SK-MEL-5 (cell line): ENCODE results near the gene KDSR. TPM values are rescaled to one million over a fixed set of nuclear protein-coding genes. Genes with fewer than 3 reads are reported as not detected.

Source experiments
- DNase-seq: peaks from one replicate; pipeline ENCODE4 v3.0.0-alpha.2; 2016; ENCODE audit warnings: low read depth, low spot score
- in situ Hi-C: cut with HindIII; loops from 2 replicates; pipeline ENCODE4 v1.10.0; 2016; ENCODE audit warnings: low sequenced_read_pairs, high pct_unique_total_duplicates, low pct_unique_long_range_greater_than_20kb
- total RNA-seq: library from RNA; depleted of rRNA; stranded (reverse); fragments of >200 nt; shearing (Covaris generic); gene quantifications from 2 replicates; pipeline ENCODE4 v1.2.3, GENCODE V29; 2014; rRNA removed

Gene KDSR
- total RNA-seq, 1 experiment from 2014 or later, result 27.6 TPM

DNA sequence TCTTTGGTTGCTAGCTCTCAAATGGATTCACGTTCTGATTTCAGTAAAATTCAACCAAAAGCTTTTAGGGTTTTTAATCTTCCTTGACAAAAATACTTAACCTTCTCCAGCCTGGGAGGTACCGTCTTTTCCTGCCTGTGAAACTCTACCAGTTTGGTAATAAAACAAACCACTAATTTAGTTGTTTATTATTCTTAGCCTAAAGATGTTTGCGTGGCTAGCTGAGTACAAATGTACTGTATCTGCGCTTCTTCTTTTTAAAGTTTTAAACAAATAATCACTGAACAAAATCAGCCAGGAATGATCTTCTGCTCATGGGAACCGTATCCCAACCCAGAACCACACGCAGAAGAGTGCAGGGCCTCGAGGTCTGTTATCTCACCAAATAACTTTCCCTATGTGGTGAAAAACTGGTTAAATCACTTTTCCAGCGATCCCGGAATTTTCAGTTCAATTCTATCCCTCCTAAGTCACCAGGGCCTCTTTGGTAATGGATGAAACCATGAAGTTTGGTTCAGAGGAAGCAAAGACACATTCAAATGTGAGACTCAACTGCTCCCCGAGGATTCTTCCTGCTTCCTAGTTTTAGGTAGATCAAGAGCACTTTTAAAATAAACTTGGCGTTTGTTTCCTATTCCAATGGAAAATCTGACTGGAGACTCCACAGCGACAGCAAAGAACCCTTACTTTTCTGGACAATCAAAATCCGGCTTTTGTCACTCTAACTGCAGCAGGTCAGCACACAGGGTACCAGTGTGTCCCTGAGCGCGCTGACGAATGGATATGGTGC, 83.5 kb downstream of the KDSR start:
- DNase-seq, result no peak
- in situ Hi-C loops, result no loop called here

DNA sequence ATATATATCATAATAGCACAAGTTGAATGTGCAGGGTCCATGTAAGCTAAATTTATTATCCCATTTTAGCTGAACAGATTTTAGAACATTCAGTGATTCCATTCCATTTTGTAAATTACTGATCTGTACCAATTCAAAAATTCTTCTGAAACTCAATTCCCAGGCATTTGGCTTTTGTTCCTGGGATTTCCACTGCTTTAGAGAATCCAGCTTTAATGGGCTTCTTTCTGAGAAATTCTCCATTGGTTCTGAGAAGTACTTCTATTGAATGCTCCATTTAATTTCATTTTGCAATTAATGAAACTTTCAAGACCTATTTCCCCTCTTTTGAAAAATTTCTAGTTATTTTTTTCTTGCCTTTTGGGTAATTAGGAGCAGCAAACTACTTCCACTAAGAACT, 84.2 kb downstream of the KDSR start:
- DNase-seq, result no peak
- in situ Hi-C loops, result no loop called here

Other genes with a start within 250 kb of the KDSR start
- 8.6 and 9.2 TPM in 2 replicates for gene BCL2, start 47.4 kb downstream of the KDSR start, total RNA-seq
- gene VPS4B, start 55.3 kb upstream of the KDSR start, total RNA-seq, result 51.0 and 51.4 TPM in 2 replicates
- not detected in 2 replicates for gene SERPINB5, start 109.8 kb upstream of the KDSR start, total RNA-seq
- gene SERPINB12, start 175.2 kb upstream of the KDSR start, total RNA-seq, result not detected in 2 replicates
- not detected in 2 replicates for gene SERPINB13, start 220.1 kb upstream of the KDSR start, total RNA-seq